ENCODE measurements around the gene RTTN. TPM values are rescaled to one million over a fixed set of nuclear protein-coding genes. Genes with fewer than 3 reads are reported as not detected.

Gene RTTN
- total RNA-seq, 2 donors from 2014 or later, result 22.3 to 35.4 TPM

GRCh38 chr18:69998523-69998987, 206.9 kb downstream of the RTTN start:
- H3K27ac Mint-ChIP-seq, result no peak overlapping the region

GRCh38 chr18:69996951-69997798, 208.3 kb downstream of the RTTN start:
- Mint-ChIP-seq H3K36me3 (ENCODE audit: low read depth) (no peaks in the 10 kb centered on the region), H3K9me3 (no peaks in the 10 kb centered on the region), H3K4me3 (no peak overlapping the region), H3K4me1 (peaks cover 7% of the 10 kb centered on the region), H3K27me3 (ENCODE audit: insufficient read depth) (no peaks in the 10 kb centered on the region), H3K27ac (peak overlapping the region; percentile 6)
- H3K9ac ChIP-seq (ENCODE audit: extremely low read depth, low read length, poor library complexity, severe bottlenecking), result no peak overlapping the region
- no peaks in the 10 kb centered on the region for H3K9me3 ChIP-seq (ENCODE audit: control insufficient read depth, low read length)
- H3K4me1 ChIP-seq (ENCODE audit: control insufficient read depth, insufficient read depth, low read length), result no peaks in the 10 kb centered on the region
- WGBS, 2 experiments (ENCODE audit: insufficient coverage in 1 of 2, insufficient read length in 1 of 2), result 73 to 93% methylated on average over 3 to 7 of the region's 7 CpGs
- H3K4me3 ChIP-seq (ENCODE audit: low read length), result no peak overlapping the region
- H3K27ac ChIP-seq (ENCODE audit: low read depth, low read length), result no peak overlapping the region
- no peak for TF ChIP-seq CTCF (conservative IDR thresholded peaks at IDR 0.05)
- no peaks in the 10 kb centered on the region for H3K36me3 ChIP-seq (ENCODE audit: control insufficient read depth, insufficient read depth, low read length)
- DNase-seq, result no peak
- no peaks in the 10 kb centered on the region for H3K27me3 ChIP-seq (ENCODE audit: control insufficient read depth, insufficient read depth, low read length, poor library complexity, severe bottlenecking)

More at GRCh38 chr18:69998523-69998987, 206.9 kb downstream of the RTTN start:
- no peak overlapping the region for H3K4me3 Mint-ChIP-seq
- Histone ChIP-seq H3K36me3 (ENCODE audit: control insufficient read depth, insufficient read depth, low read length) (no peaks in the 10 kb centered on the region), H3K4me1 (ENCODE audit: control insufficient read depth, insufficient read depth, low read length) (no peaks in the 10 kb centered on the region), H3K27ac (ENCODE audit: low read depth, low read length) (no peak overlapping the region), H3K4me3 (ENCODE audit: low read length) (no peak overlapping the region), H3K9me3 (ENCODE audit: control insufficient read depth, low read length) (no peaks in the 10 kb centered on the region), H3K27me3 (ENCODE audit: control insufficient read depth, insufficient read depth, low read length, poor library complexity, severe bottlenecking) (no peaks in the 10 kb centered on the region), H3K9ac (ENCODE audit: extremely low read depth, low read length, poor library complexity, severe bottlenecking) (no peak overlapping the region)
- no peaks in the 10 kb centered on the region for H3K36me3 Mint-ChIP-seq (ENCODE audit: low read depth)
- TF ChIP-seq CTCF (conservative IDR thresholded peaks at IDR 0.05), result no peak
- DNase-seq, result no peak
- H3K4me1 Mint-ChIP-seq, result peaks cover 7% of the 10 kb centered on the region
- no peaks in the 10 kb centered on the region for H3K9me3 Mint-ChIP-seq
- no peaks in the 10 kb centered on the region for H3K27me3 Mint-ChIP-seq (ENCODE audit: insufficient read depth)

- no peak for TF ChIP-seq CTCF (conservative IDR thresholded peaks at IDR 0.05)
- Mint-ChIP-seq H3K4me3 (no peak overlapping the region), H3K36me3 (ENCODE audit: low read depth) (peaks cover 3% of the 10 kb centered on the region), H3K27me3 (ENCODE audit: insufficient read depth) (no peaks in the 10 kb centered on the region), H3K4me1 (peaks cover 7% of the 10 kb centered on the region), H3K27ac (no peak overlapping the region), H3K9me3 (peaks cover 3% of the 10 kb centered on the region)
- no peak for DNase-seq
- H3K36me3 ChIP-seq (ENCODE audit: control insufficient read depth, insufficient read depth, low read length), result no peaks in the 10 kb centered on the region
- no peaks in the 10 kb centered on the region for H3K9me3 ChIP-seq (ENCODE audit: control insufficient read depth, low read length)
- 69% methylated on average over 2 of the region's 2 CpGs; no CpG with 5 or more reads in 1 of the 2 experiments for WGBS, 2 experiments (ENCODE audit: insufficient coverage in 1 of 2, insufficient read length in 1 of 2)
- no peaks in the 10 kb centered on the region for H3K27me3 ChIP-seq (ENCODE audit: control insufficient read depth, insufficient read depth, low read length, poor library complexity, severe bottlenecking)
- no peak overlapping the region for H3K9ac ChIP-seq (ENCODE audit: extremely low read depth, low read length, poor library complexity, severe bottlenecking)
- H3K27ac ChIP-seq (ENCODE audit: low read depth, low read length), result no peak overlapping the region
- H3K4me3 ChIP-seq (ENCODE audit: low read length), result no peak overlapping the region
- no peaks in the 10 kb centered on the region for H3K4me1 ChIP-seq (ENCODE audit: control insufficient read depth, insufficient read depth, low read length)
These were observed 209.1 kb downstream of the RTTN start for GRCh38 chr18:69996417-69996816.
